Stimulated activated CD4-positive, alpha-beta T cell treated with anti-CD3 and anti-CD28 coated beads, Interleukin-15, amount 100 ng/mL, for 48 hours (primary cell): Measurements from ENCODE around the gene LHFPL6.

Experiments
- DNase-seq, 2 donors: peaks; one replicate each; pipeline ENCODE4 v3.0.0-alpha.2; 2020; ENCODE audit warnings: low read depth in 2 of 2

The LHFPL6 gene

GRCh38 chr13:39602614-39603366 is at the start of gene LHFPL6:
TSS of gene LHFPL6 (minus strand) at chr13:39603193.
- DNase-seq, result peak; percentile 44 to 52

GRCh38 chr13:39646122-39646521 is 43.1 kb upstream of the LHFPL6 start:
- no peak for DNase-seq

GRCh38 chr13:39641645-39642044 is 38.7 kb upstream of the LHFPL6 start:
- DNase-seq, result no peak

GRCh38 chr13:39637890-39638289 is 34.9 kb upstream of the LHFPL6 start:
- no peak for DNase-seq

GRCh38 chr13:39635564-39635963 is 32.6 kb upstream of the LHFPL6 start:
- DNase-seq, result no peak

GRCh38 chr13:39632994-39633393 is 30.0 kb upstream of the LHFPL6 start:
- no peak for DNase-seq

- DNase-seq, result no peak
Observed at GRCh38 chr13:39631307-39631706, 28.3 kb upstream of the LHFPL6 start.

- DNase-seq, result no peak
Observed at GRCh38 chr13:39623466-39623865, 20.5 kb upstream of the LHFPL6 start.

GRCh38 chr13:39618561-39618960 is 15.6 kb upstream of the LHFPL6 start:
- no peak for DNase-seq

GRCh38 chr13:39616087-39616694 is 13.2 kb upstream of the LHFPL6 start:
- peak in 1 of 2 donors; percentile 25 for DNase-seq

GRCh38 chr13:39612023-39612637 is 9.1 kb upstream of the LHFPL6 start:
- peak in 1 of 2 donors; percentile 35 for DNase-seq

- DNase-seq, result no peak
Observed at GRCh38 chr13:39607876-39608275, 4.9 kb upstream of the LHFPL6 start.

- DNase-seq, result no peak
Observed at GRCh38 chr13:39605677-39606320, 2.8 kb upstream of the LHFPL6 start.

- DNase-seq, result no peak
Observed at GRCh38 chr13:39604756-39605155, 1.8 kb upstream of the LHFPL6 start.

- DNase-seq, result no peak
Observed at GRCh38 chr13:39603424-39603947, 493 bp upstream of the LHFPL6 start.

- no peak for DNase-seq
Observed at GRCh38 chr13:39602277-39602613, 748 bp downstream of the LHFPL6 start.

- no peak for DNase-seq
Observed at GRCh38 chr13:39601636-39602035, 1.4 kb downstream of the LHFPL6 start.

- no peak for DNase-seq
Observed at GRCh38 chr13:39600766-39601165, 2.2 kb downstream of the LHFPL6 start.

GRCh38 chr13:39599842-39600241 is 3.2 kb downstream of the LHFPL6 start:
- no peak for DNase-seq

- DNase-seq, result no peak
Observed at GRCh38 chr13:39599012-39599411, 4.0 kb downstream of the LHFPL6 start.

- no peak for DNase-seq
Observed at GRCh38 chr13:39597838-39598237, 5.2 kb downstream of the LHFPL6 start.

- no peak for DNase-seq
Observed at GRCh38 chr13:39596685-39597084, 6.3 kb downstream of the LHFPL6 start.
